NOMO-1 treated with dmso at 0.1 percent for 144 hours (cell line): ENCODE data around the gene TRMT61A.
A peak's percentile ranks its signal among the peaks of the same experiment; 100 is the strongest.
"Not testable (repeated sequence)": the region's sequence is repeated elsewhere in the genome, so short reads cannot be mapped to it uniquely, and the experiment has no call there.

ENCODE experiments used
- DNase-seq: peaks from one replicate; lab custom pipeline; 2025; ENCODE audit not compliant: unreplicated experiment; lab: John Stamatoyannopoulos, UW

TRMT61A gene

GRCh38 chr14:103508521-103509329 lies 20.3 kb upstream of the TRMT61A start:
- no peak for DNase-seq

GRCh38 chr14:103509864-103510723 lies 18.9 kb upstream of the TRMT61A start:
- DNase-seq = no peak

- DNase-seq = no peak
Observed at GRCh38 chr14:103510724-103511693, 18.0 kb upstream of the TRMT61A start.

- not testable (repeated sequence) for DNase-seq
Observed at GRCh38 chr14:103512180-103512579, 16.8 kb upstream of the TRMT61A start.

GRCh38 chr14:103512701-103513611 lies 16.0 kb upstream of the TRMT61A start:
- DNase-seq = no peak

- no peak for DNase-seq
Observed at GRCh38 chr14:103514596-103515421, 14.2 kb upstream of the TRMT61A start.

- no peak for DNase-seq
Observed at GRCh38 chr14:103516426-103517173, 12.4 kb upstream of the TRMT61A start.

- no peak for DNase-seq
Observed at GRCh38 chr14:103517174-103517566, 11.8 kb upstream of the TRMT61A start.

- DNase-seq = no peak
Observed at GRCh38 chr14:103517721-103518421, 11.1 kb upstream of the TRMT61A start.

GRCh38 chr14:103518422-103519042 lies 10.5 kb upstream of the TRMT61A start:
- no peak for DNase-seq

- no peak for DNase-seq
Observed at GRCh38 chr14:103519043-103519836, 9.8 kb upstream of the TRMT61A start.

GRCh38 chr14:103519837-103520212 lies 9.2 kb upstream of the TRMT61A start:
- no peak for DNase-seq

GRCh38 chr14:103520269-103520656 lies 8.7 kb upstream of the TRMT61A start:
- DNase-seq = no peak

- DNase-seq = peak; percentile 64
Observed at GRCh38 chr14:103520657-103521437, 8.1 kb upstream of the TRMT61A start.

- no peak for DNase-seq
Observed at GRCh38 chr14:103521438-103521950, 7.5 kb upstream of the TRMT61A start.
